B cell (primary cell): ENCODE results near the gene TTC32. TPM values are rescaled to one million over a fixed set of nuclear protein-coding genes. Genes with fewer than 3 reads are reported as not detected.
A peak's percentile ranks its signal among the peaks of the same experiment; 100 is the strongest.

Source experiments
- ATAC-seq: fragments of 200-7000 bp; cut with Tn5 transposase; one replicate; pipeline ENCODE4 v1.10.0; 2021; ENCODE audit warnings: low read depth, mild to moderate bottlenecking, moderate number of reproducible peaks, moderate library complexity
- CTCF ChIA-PET: fragments of 350-600 bp; sonication (Branson Sonifier 250); formaldehyde crosslinking; loops from one replicate; lab custom pipeline; 2021; ENCODE audit warnings: antibody characterized with exemption, inconsistent platforms; lab: Charles Lee
- POLR2A ChIA-PET: fragments of 350-600 bp; sonication (Branson Sonifier 250); formaldehyde crosslinking; loops from one replicate; lab custom pipeline; 2021; ENCODE audit warnings: antibody characterized with exemption; lab: Charles Lee
- DNase-seq: peaks from one replicate; pipeline ENCODE4 v3.0.0; 2013
- H2AFZ ChIP-seq: 2 replicates; pipeline ENCODE4 v1.6.1; 2012; ENCODE audit warnings: mild to moderate bottlenecking, low read depth, low read length; ENCODE audit not compliant: insufficient read depth, poor library complexity, severe bottlenecking
- H3K27ac ChIP-seq, 2 donors: 1 replicate in 1 of 2; 2 replicates in 1 of 2; pipeline ENCODE4 v1.5.1; 2012 to 2013; ENCODE audit warnings: low read length in 2 of 2, mild to moderate bottlenecking in 2 of 2, moderate library complexity in 1 of 2
- H3K27me3 ChIP-seq, 4 experiments: fragments of 200-600 bp in 1 of 4; sonication (generic) in 1 of 4; replicated peaks in 1 of 4; 1 replicate in 2 of 4; 2 replicates in 2 of 4; pipeline versions ENCODE4 v1.6.1 to v1.7.0; 2013 to 2016; ENCODE audit warnings: low read length in 3 of 4, mild to moderate bottlenecking in 2 of 4, mixed read lengths in 1 of 4, moderate library complexity in 1 of 4; ENCODE audit not compliant: insufficient read depth in 4 of 4, control insufficient read depth in 3 of 4; ENCODE audit errors: control extremely low read depth in 1 of 4
- H3K36me3 ChIP-seq, 2 experiments: replicated peaks in 1 of 2; 1 replicate in 1 of 2; 2 replicates in 1 of 2; pipeline versions ENCODE4 v1.6.1 to v1.7.1; 2013; ENCODE audit warnings: low read length in 1 of 2; ENCODE audit not compliant: insufficient read depth in 2 of 2, control insufficient read depth in 1 of 2; ENCODE audit errors: control extremely low read depth in 1 of 2, extremely low read depth in 1 of 2
- H3K4me1 ChIP-seq, 2 donors: fragments of 200-600 bp in 1 of 2; sonication (generic) in 1 of 2; 1 replicate in 1 of 2; 2 replicates in 1 of 2; pipeline versions ENCODE4 v1.5.1 to v1.6.1; 2013 to 2017; ENCODE audit warnings: low read length in 2 of 2; ENCODE audit not compliant: control insufficient read depth in 2 of 2, insufficient read depth in 2 of 2
- H3K4me2 ChIP-seq: replicated peaks from 2 replicates; pipeline ENCODE3; 2012; ENCODE audit warnings: mild to moderate bottlenecking, low read depth, low read length; ENCODE audit not compliant: poor library complexity, severe bottlenecking
- H3K4me3 ChIP-seq, 5 experiments: fragments of 200-600 bp in 1 of 5; sonication (generic) in 1 of 5; 1 replicate in 3 of 5; 2 replicates in 2 of 5; pipeline versions ENCODE4 v1.5.1 to v1.7.0; 2011 to 2016; ENCODE audit warnings: low read length in 4 of 5, mild to moderate bottlenecking in 4 of 5, low read depth in 2 of 5, control low read depth in 1 of 5, moderate library complexity in 1 of 5; ENCODE audit not compliant: insufficient read depth in 1 of 5; ENCODE audit errors: control extremely low read depth in 1 of 5, extremely low read depth in 1 of 5
- H3K79me2 ChIP-seq: fragments of 200-600 bp; sonication (generic); one replicate; pipeline ENCODE4 v1.6.0; 2016; ENCODE audit warnings: low read length; ENCODE audit not compliant: control insufficient read depth, insufficient read depth
- H3K9ac ChIP-seq: fragments of 200-600 bp; sonication (generic); 2 replicates; pipeline ENCODE4 v1.6.1; 2017; ENCODE audit warnings: mild to moderate bottlenecking, low read length, moderate library complexity
- H3K9me3 ChIP-seq, 3 donors: one replicate each; pipeline versions ENCODE4 v1.6.1 to v1.7.1; 2013; ENCODE audit warnings: low read length in 2 of 3; ENCODE audit not compliant: control insufficient read depth in 2 of 3, insufficient read depth in 1 of 3; ENCODE audit errors: control extremely low read depth in 1 of 3
- H4K20me1 ChIP-seq: 2 replicates; pipeline ENCODE4 v1.6.0; 2012; ENCODE audit warnings: mild to moderate bottlenecking, low read length; ENCODE audit not compliant: insufficient read depth, control insufficient read depth, poor library complexity, severe bottlenecking
- H3K27ac Mint-ChIP-seq: one replicate; pipeline ENCODE4 v1.8.0; 2021; ENCODE audit warnings: mixed read lengths
- H3K27me3 Mint-ChIP-seq: one replicate; pipeline ENCODE4 v1.8.0; 2021; ENCODE audit warnings: mixed read lengths
- H3K4me1 Mint-ChIP-seq: one replicate; pipeline ENCODE4 v1.8.0; 2021; ENCODE audit warnings: mixed read lengths
- H3K4me3 Mint-ChIP-seq: one replicate; pipeline ENCODE4 v1.8.0; 2021; ENCODE audit warnings: mixed read lengths
- H3K9me3 Mint-ChIP-seq: one replicate; pipeline ENCODE4 v1.8.0; 2022; ENCODE audit warnings: mixed read lengths; ENCODE audit not compliant: insufficient read depth
- EZH2 ChIP-seq: IDR thresholded peaks from 2 replicates; pipeline ENCODE4 v1.6.1; 2012; ENCODE audit warnings: borderline replicate concordance, low read depth, mild to moderate bottlenecking, moderate library complexity, low read length; ENCODE audit not compliant: insufficient read depth, poor library complexity, severe bottlenecking
- WGBS: methylation state at CpG from one replicate; pipeline ENCODE4 v1.1.5; 2013; ENCODE audit warnings: missing lambda C conversion rate; ENCODE audit not compliant: insufficient coverage; 5-methylcytosine and 5-hydroxymethylcytosine counted together
- intact Hi-C: fragments of 100-400 bp; cut with micrococcal nuclease; formaldehyde crosslinking; loops from one replicate; pipeline ENCODE4 v1.10.0; 2022
- polyA minus RNA-seq: library from RNA; depleted of rRNA, polyadenylated mRNA; stranded (reverse); fragments of >200 nt; gene quantifications from 2 replicates; pipeline ENCODE4 v1.2.3, GENCODE V29; 2012
- polyA plus RNA-seq: library from polyadenylated mRNA; depleted of rRNA; stranded (reverse); fragments of >200 nt; gene quantifications from 2 replicates; pipeline ENCODE4 v1.2.3, GENCODE V29; 2012
- total RNA-seq, 2 donors: library from RNA; stranded (reverse); fragments of 120-200 nt in 1 of 2; gene quantifications; 1 replicate in 1 of 2; 2 replicates in 1 of 2; pipeline versions ENCODE4 v1.2.3 to v1.2.4, GENCODE V29; 2013 to 2022
- TF ChIP-seq, protein P1 (sequence below): fragments of 200-600 bp; IDR thresholded peaks from one replicate; pipeline ENCODE4 v1.8.0; 2022; ENCODE audit warnings: antibody characterized with exemption, mild to moderate bottlenecking

TTC32 gene
- total RNA-seq, result 38.1 TPM in 2 replicates
- 48.7 TPM for total RNA-seq (2013)
- 27.7 and 76.6 TPM in 2 replicates for polyA plus RNA-seq
- 15.9 and 26.3 TPM in 2 replicates for polyA minus RNA-seq

DNA sequence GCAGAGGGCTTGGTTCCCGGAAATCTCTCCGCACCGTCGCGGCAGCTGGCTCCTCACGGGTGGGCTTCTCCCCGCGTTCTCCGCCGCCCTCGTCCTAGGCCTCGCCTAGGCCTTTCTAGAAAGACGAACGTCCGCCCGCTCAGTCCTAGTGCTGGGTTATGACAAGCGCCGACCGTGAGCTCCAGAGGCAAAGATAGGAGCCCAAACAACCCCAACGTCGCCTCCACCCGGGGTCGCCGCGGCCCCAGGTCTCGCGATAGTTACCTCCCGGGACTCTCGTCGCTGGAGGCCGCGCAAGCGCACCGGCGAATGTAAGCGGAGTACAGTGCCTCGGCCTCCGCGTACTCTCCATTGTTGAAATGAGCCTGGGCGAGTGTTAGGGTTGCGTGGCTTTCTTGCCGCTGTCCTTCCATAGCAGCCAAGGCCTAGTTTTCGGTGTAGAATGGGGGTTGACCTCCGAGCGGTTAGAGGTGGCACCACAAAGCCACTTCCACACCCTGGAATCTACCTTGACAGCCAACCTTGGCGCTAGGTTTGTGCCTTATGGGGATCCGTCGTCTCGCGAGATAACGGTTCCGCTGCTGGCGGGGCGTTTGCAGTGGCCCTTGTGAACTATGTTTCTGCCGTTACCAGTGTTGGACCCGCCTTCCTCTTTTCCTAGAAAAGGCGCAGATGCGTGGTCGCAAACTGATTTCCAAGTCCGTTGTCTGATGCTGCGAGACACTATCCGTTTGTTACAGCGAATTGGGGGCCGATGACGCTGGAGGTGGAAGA is at the start of gene TTC32:
TTC32 (minus strand) TSS at position 542 of the 774 bp plus-strand sequence; CDS start at position 413, 129 bp downstream.
- ATAC-seq (peak; percentile 89), DNase-seq (peak; percentile 98)
- ChIA-PET POLR2A (interaction anchor here (0.5 to 0.8 kb wide), 3 partner anchors 10 to 89 kb away, joined by 3 to 5 read pairs (median 4); no protein-coding TSS in a partner anchor), CTCF (no interaction called here)
- Histone ChIP-seq H3K9me3 (no peaks in the 10 kb centered on the region), H3K4me2 (peak within 1 kb of the TSS; percentile 73), H3K4me3 (peak within 1 kb of the TSS; percentile 79 to 99 (median 93)), H3K27me3 (no peaks in the 10 kb centered on the region), H2AFZ (peak within 1 kb of the TSS; percentile 94), H3K9ac (peak within 1 kb of the TSS; percentile 92), H3K79me2 (peaks cover 40% of the 10 kb centered on the region), H3K36me3 (peaks cover 0 to 1% of the 10 kb centered on the region in 2 experiments), H3K4me1 (peaks cover 19 to 33% of the 10 kb centered on the region in 2 donors), H3K27ac (peak within 1 kb of the TSS; percentile 92 to 94), H4K20me1 (peaks cover 13% of the 10 kb centered on the region)
- WGBS, result under 1% methylated on average over 63 of the region's 65 CpGs
- peaks cover 3% of the 10 kb centered on the region for H3K27me3 Mint-ChIP-seq
- H3K4me3 Mint-ChIP-seq, result peak within 1 kb of the TSS; percentile 99
- TF ChIP-seq EZH2, result no peak
- TF ChIP-seq, protein P1, sequence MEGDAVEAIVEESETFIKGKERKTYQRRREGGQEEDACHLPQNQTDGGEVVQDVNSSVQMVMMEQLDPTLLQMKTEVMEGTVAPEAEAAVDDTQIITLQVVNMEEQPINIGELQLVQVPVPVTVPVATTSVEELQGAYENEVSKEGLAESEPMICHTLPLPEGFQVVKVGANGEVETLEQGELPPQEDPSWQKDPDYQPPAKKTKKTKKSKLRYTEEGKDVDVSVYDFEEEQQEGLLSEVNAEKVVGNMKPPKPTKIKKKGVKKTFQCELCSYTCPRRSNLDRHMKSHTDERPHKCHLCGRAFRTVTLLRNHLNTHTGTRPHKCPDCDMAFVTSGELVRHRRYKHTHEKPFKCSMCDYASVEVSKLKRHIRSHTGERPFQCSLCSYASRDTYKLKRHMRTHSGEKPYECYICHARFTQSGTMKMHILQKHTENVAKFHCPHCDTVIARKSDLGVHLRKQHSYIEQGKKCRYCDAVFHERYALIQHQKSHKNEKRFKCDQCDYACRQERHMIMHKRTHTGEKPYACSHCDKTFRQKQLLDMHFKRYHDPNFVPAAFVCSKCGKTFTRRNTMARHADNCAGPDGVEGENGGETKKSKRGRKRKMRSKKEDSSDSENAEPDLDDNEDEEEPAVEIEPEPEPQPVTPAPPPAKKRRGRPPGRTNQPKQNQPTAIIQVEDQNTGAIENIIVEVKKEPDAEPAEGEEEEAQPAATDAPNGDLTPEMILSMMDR, result no peak
- H3K27ac Mint-ChIP-seq, result peak within 1 kb of the TSS; percentile 99
- no peaks in the 10 kb centered on the region for H3K9me3 Mint-ChIP-seq
- intact Hi-C loops, result loop anchor here (1.0 to 5.0 kb wide), 8 partner anchors 33 to 1341 kb away; partner anchors contain the start of genes HS1BP3, LAPTM4A, LDAH and PUM2
- peaks cover 44% of the 10 kb centered on the region for H3K4me1 Mint-ChIP-seq

DNA sequence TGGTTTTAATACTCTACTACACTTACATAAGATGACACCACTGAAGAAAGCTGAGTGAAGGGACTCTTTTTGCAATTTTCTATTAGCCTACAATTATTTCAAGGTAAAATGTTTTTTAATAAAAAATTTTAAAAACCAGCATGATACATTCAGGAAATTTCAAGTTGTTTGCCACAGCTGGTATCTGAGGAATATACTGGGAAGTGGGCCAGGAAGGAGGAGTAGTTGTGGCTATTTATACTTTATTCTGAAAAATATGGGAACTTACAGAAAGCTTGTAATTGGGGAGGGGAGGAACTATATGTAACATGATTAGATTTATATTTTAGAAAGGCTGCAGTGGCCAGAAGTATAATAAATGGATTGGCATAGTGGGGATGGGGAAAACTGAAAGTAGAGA is 47.3 kb upstream of the TTC32 start:
- Histone ChIP-seq H3K4me2 (no peak overlapping the region), H3K4me1 (no peaks in the 10 kb centered on the region), H2AFZ (no peak overlapping the region), H3K27me3 (no peaks in the 10 kb centered on the region), H3K9me3 (no peaks in the 10 kb centered on the region), H3K36me3 (peaks cover 0 to 5% of the 10 kb centered on the region in 2 experiments), H3K4me3 (no peak overlapping the region), H3K9ac (no peak overlapping the region), H4K20me1 (no peaks in the 10 kb centered on the region), H3K27ac (no peak overlapping the region), H3K79me2 (no peaks in the 10 kb centered on the region)
- H3K9me3 Mint-ChIP-seq, result no peaks in the 10 kb centered on the region
- ChIA-PET CTCF (no interaction called here), POLR2A (no interaction called here)
- TF ChIP-seq, protein P1, result no peak
- TF ChIP-seq EZH2, result no peak
- ATAC-seq (no peak), DNase-seq (no peak)
- no peaks in the 10 kb centered on the region for H3K27me3 Mint-ChIP-seq
- intact Hi-C loops, result no loop called here
- no peaks in the 10 kb centered on the region for H3K4me1 Mint-ChIP-seq
- no peak overlapping the region for H3K27ac Mint-ChIP-seq
- no peak overlapping the region for H3K4me3 Mint-ChIP-seq
